GM21786 (cell line): ENCODE measurements around the gene LRRC4.

Experiments
- ATAC-seq: cut with Tn5 transposase; IDR thresholded peaks from one replicate; pipeline ENCODE4 v1.9.1; 2021; ENCODE audit not compliant: unreplicated experiment

Gene LRRC4

DNA sequence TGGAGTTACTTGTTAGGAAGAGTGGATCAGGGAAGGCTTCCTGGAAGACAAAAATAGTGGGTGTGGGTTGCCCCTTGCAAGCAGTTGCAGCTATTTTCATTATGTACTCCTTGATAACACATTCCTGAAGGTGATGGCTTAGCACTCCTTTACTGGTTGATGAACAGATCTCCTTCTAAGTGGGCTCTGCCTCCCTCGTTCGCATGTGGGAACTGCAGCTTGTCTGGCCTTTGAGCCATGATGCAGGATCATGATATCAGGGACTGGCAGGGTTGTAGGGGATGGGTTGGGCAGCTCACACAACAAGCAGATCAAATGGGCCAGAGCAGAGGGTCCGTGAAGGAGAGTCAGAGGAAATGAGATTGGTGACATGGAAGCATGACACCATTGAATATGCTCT is 28.8 kb upstream of the LRRC4 start:
- no peak for ATAC-seq

DNA sequence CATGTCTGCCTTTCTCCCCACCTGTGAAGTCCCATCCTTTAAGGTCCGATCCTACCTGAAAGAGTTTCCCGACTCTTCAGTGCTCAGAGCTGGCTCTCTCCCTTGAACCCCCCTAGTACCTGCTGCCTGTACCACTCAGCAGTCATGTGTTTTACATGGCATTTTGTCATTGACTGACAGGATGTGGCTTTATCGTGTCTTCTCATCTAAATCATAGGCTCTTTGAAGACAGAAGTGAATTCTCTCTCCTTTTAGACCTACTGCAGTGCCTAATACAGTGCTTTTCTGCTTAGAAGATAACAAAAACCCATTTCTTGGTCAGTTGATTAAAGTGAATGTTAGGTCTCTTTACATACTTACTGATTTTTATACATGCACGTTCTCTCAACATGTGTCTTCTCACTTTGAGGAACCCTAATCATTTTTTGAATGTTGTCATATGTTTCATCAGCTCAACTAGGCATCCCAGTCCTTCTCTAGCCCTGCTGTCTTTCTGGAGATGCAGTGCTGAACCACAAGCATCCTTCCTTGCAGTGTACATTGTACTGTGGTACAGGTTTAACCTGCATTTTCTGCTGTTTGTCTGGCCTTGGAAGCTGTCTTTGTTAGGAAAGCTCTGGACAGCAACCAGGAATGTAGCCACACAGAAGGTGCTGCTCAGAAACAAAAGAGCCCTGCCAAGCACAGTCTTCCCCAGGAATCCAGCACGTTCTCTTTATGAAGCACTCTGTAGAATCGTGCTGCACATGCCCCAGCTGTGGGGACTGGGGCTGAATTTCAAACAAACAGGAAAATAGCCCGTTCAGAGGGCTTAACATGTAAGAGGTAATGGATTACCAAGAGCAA is 28.1 kb upstream of the LRRC4 start:
- no peak for ATAC-seq

DNA sequence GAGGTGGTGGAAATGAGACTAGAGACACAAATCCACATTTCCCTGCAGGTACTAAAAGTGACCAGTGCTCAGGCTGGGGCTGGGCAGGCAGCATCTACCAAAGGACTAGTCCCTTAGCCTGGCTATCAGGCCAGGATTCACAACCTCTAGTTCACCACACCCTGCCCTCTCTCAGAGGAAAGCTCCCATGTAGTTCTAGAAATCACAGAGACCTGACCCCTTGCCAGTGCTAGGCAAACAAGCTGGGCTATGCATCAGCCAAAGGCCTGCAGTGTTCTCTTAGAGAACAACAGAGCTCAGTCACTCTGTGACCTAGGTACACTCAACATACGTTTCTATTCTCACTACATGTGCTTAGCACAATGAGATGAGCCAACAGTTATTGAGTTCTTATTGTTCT is 26.7 kb upstream of the LRRC4 start:
- ATAC-seq = no peak

DNA sequence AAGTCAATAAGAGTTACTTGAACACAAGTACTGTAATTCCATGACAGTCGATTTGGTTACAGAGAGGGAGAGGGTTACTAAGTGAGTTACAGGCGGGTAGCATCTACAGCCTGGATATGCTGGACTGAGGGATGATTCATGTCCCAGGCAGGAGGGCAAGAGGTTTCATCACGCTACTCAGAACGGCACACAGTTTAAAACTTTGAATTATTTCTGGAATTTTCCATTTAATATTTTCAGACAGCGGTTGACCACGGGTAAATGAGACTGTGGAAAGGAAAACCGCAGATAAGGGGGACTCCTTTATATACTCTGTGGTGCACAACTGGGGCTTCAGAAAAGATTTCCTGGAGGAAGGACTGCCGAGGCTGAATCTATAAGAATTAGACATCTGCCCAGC is 25.7 kb upstream of the LRRC4 start:
- no peak for ATAC-seq

GRCh38 chr7:128055637-128056036 is 24.4 kb upstream of the LRRC4 start:
- no peak for ATAC-seq

- no peak for ATAC-seq
Measured at GRCh38 chr7:128054511-128054910, 23.3 kb upstream of the LRRC4 start.

- no peak for ATAC-seq
Measured at GRCh38 chr7:128053991-128054390, 22.8 kb upstream of the LRRC4 start.

- ATAC-seq = no peak
Measured at GRCh38 chr7:128053023-128053422, 21.8 kb upstream of the LRRC4 start.

DNA sequence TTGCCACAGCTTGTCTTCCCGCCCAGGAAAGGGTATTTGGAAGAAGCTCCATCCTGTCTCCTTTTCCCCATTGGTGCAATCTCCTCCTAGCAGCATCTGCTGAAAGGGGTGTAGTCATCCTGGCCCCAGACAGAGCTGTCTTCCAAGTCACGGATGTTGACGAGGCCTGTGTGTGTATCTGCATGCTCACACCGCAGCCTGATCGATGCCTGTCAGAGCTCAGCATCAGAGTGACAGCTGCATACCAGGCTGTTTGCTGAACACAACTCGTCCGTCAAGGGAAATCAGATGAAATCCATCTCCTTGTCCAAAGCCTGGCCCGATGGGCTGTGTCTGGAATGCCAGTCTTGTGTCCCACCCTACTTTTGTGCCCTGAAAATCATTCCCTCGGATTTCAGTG is 21.2 kb upstream of the LRRC4 start:
- no peak for ATAC-seq

- ATAC-seq = no peak
Measured at GRCh38 chr7:128045766-128046165, 14.5 kb upstream of the LRRC4 start.

- no peak for ATAC-seq
Measured at GRCh38 chr7:128045158-128045557, 13.9 kb upstream of the LRRC4 start.

DNA sequence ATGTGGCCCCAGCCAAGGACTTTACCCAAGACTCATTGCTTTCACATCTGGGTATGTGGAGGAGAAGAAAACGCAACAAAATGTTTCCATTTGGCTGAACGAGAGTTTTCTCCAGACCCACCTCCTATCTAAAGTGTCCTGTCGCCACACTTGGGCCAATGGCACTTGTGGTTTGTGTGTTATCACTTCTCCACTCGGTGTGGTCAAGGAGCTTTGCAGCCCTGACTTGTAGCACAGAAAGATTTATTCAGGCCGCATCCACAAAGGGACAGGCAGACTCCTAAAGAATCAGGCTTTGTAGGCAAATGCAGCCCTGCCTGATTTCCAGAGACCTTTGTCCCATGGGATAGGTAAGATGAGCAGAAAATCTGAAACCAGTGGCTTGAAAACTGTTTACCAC is 12.8 kb upstream of the LRRC4 start:
- ATAC-seq = no peak

GRCh38 chr7:128042012-128042411 is 10.8 kb upstream of the LRRC4 start:
- no peak for ATAC-seq

DNA sequence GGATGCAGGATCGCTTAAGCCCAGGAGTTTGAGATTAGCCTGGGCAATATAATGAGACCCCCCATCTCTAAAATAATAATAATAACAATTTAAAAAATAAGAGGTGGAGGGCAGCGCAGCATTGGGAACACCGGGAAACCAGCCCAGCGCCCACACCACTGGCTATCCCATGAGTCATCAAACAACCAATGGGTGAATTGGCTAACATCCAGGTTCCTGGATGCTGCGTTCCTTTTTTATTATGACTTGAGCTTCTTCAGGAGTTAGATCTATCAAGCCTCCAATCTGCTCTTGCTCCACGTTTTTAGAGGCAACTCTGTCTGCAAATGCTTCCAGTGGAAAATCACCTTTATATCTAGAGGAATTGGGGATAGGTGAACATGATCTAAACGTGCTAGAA is 10.0 kb upstream of the LRRC4 start:
- no peak for ATAC-seq

- ATAC-seq = no peak
Measured at GRCh38 chr7:128040205-128040604, 9.0 kb upstream of the LRRC4 start.

DNA sequence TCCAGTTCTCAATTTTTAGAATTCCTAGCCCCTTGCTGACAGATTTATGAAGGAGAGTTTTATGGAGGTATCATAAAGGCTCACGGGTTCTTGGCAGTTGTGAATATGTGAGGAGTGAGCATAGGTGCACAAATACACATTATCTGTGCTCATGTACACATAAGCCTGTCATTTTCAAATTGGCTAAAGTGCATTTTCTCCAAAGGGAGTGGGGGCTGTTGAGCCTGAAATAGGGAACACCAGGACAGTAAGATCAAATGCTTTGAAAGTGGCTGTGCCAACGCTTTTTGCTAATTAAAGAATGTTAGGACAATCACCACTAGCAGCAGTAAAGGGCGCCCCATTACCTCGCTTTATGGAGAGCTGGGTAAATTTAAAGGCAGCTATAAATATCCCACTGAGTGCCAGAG is 8.3 kb upstream of the LRRC4 start:
- ATAC-seq = no peak

- ATAC-seq = no peak
Measured at GRCh38 chr7:128037880-128038619, 6.8 kb upstream of the LRRC4 start.

DNA sequence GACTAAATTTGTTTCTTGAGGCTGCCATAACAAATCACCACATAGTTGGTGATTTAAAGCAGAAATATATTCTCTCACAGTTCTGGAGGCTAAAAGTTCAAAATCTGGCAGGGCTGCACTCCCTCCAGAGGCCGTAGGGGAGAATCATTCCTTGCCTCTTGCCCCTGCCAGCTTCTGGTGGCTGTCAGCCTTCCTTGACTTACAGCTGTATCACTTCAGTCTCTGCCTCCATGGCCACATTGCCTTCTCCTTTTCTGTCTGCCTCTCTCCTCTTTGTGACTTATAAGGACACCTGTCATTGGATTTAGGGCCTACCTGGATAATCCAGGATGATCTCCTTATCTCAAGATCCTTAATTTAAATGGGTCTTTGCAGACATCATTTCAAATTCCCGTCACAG is 5.8 kb upstream of the LRRC4 start:
- ATAC-seq = peak; percentile 17

DNA sequence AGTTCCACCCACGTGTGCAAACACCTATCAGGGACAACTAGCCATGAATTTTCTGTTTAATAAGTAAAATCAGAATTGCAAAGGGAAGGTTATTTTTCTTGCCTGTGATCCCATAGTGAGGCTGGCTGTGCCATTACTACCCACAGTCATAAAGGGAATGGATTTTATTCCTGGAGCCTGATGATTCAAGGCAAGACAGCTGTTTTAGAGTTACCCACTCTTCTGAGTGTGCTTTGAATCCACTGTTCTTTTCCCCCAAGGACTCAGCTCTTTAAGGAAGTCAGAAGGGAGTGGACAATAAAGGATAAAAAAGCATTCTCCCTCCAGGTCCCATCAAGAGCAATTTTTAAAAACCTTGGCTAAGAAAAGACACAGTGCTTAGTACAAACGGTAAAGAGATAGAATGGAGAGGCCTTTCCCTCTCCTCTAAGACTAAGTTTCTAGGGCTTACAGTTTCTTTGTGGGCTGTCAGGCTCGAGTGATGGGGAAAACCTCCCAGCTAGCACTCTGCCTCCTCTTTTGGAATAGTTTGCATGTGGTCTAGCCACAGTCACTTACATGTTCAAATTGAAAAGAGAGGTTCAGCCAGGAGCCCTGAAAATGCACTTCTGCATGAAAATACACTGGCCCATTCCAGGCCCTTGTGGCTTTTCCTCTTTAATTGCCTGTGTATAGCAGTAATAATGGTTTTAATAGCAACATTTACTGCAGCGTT is 5.1 kb upstream of the LRRC4 start:
- ATAC-seq = peak; percentile 32

GRCh38 chr7:128035712-128036111 is 4.5 kb upstream of the LRRC4 start:
- no peak for ATAC-seq

- ATAC-seq = no peak
Measured at GRCh38 chr7:128034825-128035224, 3.6 kb upstream of the LRRC4 start.

DNA sequence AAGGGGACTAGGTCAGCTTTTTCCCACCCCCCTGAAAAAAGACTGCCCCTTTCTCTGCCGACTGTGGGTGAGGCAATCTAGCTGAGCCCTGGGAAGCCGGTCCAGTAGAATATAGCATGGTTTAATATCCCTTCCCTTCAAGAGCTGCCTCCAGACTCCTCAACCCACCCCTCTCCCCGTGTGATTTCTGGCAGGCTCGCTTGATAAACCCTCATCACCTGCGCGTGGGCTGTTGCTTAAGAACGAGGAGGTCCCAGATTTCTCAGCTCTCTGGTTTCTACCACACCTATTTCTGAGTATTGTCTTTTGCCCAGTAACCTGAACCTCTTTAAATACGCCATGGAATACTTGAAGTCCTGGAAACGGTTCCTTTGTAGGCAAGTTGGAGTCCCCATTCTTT is 2.0 kb upstream of the LRRC4 start:
- no peak for ATAC-seq
